Uterus (tissue), 2 donors: Measurements from ENCODE around the gene PDAP1.

Experiments
- CTCF ChIP-seq, 4 experiments: fragments of 200-600 bp in 2 of 4; fragments of 450-650 bp in 2 of 4; sonication (generic) in 2 of 4; IDR thresholded peaks; one replicate each; pipeline ENCODE4 v1.5.1; 2016 to 2019; ENCODE audit warnings: antibody characterized with exemption in 4 of 4, mild to moderate bottlenecking in 2 of 4, moderate library complexity in 1 of 4
- POLR2A ChIP-seq, 2 donors: fragments of 450-650 bp; IDR thresholded peaks; one replicate each; pipeline ENCODE4 v1.6.1; 2016; ENCODE audit warnings: antibody characterized with exemption in 2 of 2, mild to moderate bottlenecking in 1 of 2, moderate library complexity in 1 of 2

DNA sequence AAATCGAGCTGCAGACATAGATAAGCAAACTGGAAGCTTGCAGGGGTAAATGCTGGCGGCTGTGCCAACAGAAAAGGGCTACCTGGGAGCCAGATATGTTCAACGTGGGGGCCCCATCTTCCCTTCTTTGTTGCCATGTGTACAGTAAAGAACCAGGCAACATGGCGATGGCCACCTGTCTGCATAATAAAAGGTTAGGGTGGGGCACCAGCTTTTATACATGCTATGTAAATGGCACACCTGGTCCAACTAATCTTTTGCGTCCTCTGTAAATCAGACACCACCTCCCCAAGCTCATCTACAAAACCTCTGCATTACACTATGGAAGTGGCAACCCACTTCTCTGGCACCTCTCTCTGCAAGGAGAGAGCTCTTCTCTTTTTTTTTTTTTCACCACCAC is 14.2 kb upstream of the PDAP1 start:
- TF ChIP-seq POLR2A (IDR thresholded peaks at IDR 0.05) (no peak), CTCF (IDR thresholded peaks at IDR 0.05) (no peak)
